GM12874 (cell line): ENCODE results near the gene MAPT.

Experiments used
- TF ChIP-seq, protein P1 (sequence below): IDR thresholded peaks from 2 replicates; pipeline ENCODE4 v1.5.1; 2011; ENCODE audit warnings: low read depth, mild to moderate bottlenecking, control low read depth, low read length, moderate library complexity; ENCODE audit not compliant: insufficient read depth

The MAPT gene

DNA sequence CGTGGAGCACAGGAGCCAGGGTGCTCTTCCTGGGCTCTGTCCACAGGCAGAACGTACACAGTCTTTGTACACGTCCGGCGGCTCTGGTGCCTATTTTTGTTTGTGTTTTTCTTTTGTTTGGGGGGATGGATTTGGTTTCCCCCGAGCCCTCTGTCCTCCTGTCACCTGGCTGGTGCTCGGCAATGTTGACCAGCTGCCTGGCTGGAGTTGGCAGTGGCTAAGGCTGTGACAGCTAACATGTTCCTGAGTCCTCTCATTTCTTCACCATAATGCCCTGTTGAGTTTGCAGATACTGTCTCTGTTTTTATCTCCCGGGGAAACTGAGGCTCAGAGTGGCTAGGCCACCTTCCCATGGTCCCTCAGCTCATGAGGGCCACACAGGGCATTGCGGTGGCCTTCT lies 25.7 kb downstream of the MAPT start:
- TF ChIP-seq, protein P1, sequence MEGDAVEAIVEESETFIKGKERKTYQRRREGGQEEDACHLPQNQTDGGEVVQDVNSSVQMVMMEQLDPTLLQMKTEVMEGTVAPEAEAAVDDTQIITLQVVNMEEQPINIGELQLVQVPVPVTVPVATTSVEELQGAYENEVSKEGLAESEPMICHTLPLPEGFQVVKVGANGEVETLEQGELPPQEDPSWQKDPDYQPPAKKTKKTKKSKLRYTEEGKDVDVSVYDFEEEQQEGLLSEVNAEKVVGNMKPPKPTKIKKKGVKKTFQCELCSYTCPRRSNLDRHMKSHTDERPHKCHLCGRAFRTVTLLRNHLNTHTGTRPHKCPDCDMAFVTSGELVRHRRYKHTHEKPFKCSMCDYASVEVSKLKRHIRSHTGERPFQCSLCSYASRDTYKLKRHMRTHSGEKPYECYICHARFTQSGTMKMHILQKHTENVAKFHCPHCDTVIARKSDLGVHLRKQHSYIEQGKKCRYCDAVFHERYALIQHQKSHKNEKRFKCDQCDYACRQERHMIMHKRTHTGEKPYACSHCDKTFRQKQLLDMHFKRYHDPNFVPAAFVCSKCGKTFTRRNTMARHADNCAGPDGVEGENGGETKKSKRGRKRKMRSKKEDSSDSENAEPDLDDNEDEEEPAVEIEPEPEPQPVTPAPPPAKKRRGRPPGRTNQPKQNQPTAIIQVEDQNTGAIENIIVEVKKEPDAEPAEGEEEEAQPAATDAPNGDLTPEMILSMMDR: no peak

- TF ChIP-seq, protein P1: no peak
These were observed 29.3 kb downstream of the MAPT start for GRCh38 chr17:45923511-45924268.

GRCh38 chr17:45924332-45924820 lies 30.0 kb downstream of the MAPT start:
- TF ChIP-seq, protein P1: no peak

DNA sequence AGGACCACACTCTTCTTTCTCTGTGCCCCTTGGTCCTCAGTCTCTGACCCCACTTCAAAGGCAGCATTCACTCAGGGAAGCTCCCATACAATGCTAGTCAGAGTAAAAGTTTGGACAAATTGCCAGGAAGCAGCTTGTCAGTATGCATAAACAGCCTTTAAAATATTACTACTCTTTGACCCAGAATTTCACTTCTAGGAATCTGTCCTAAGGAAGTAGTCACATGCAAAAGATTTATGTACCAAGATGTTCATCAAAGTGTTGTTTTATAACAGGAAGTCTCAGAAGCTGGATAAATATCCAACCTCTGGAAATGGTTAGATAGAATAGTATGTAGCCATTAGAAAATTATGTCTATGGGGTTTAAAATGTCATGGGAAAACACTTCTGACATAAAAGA lies 31.0 kb downstream of the MAPT start:
- TF ChIP-seq, protein P1: no peak

GRCh38 chr17:45927247-45927646 lies 32.9 kb downstream of the MAPT start:
- TF ChIP-seq, protein P1: no peak

DNA sequence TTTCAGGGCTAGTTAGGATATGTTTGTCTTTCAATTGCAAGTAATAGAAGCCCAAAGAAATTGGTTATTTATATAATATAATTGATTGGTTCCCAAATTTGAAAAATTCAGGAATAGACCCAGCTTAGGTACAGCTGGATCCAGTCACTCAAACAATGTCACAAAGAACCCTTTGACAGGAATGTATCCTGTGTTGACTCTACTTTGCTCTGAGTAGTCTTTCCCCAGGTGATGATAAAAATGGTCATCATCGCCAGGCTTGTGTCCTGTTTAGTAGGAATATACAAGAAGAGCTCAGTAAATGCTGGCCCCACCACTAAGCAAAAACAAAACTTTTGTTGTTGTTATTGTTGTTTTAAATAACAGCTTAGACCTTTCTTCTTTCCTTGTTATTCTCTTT lies 35.0 kb downstream of the MAPT start:
- TF ChIP-seq, protein P1: no peak

GRCh38 chr17:45930420-45930951 lies 36.1 kb downstream of the MAPT start:
- TF ChIP-seq, protein P1: no peak
